Measurements from ENCODE around the gene MMP19. TPM values are rescaled to one million over a fixed set of nuclear protein-coding genes. Genes with fewer than 3 reads are reported as not detected.
A peak's percentile ranks its signal among the peaks of the same experiment; 100 is the strongest.

The MMP19 gene
- total RNA-seq, 1 experiment from 2014 or later = 2.3 TPM

- no peaks in the 10 kb centered on the region for H3K27me3 ChIP-seq (ENCODE audit: insufficient read depth, low read length)
- H3K4me2 ChIP-seq (ENCODE audit: low read length) = peak overlapping the region; percentile 82
- TSS peak; percentile 77 for BruUV-seq (replicated peaks)
- no peaks in the 10 kb centered on the region for H3K9me3 ChIP-seq (ENCODE audit: control insufficient read depth in 1 of 2, insufficient read depth in 1 of 2, low read depth in 1 of 2, low read length in 2 of 2)
- ChIA-PET POLR2A (interaction anchor here (0.9 to 1.9 kb wide), 7 partner anchors 8 to 110 kb away, joined by 4 to 59 read pairs (median 6); partner anchors contain the start of genes CD63 and DNAJC14), CTCF (interaction anchor here (0.9 to 3.1 kb wide), 4 partner anchors 13 to 110 kb away, joined by 4 to 18 read pairs (median 12); partner anchors contain the start of genes DNAJC14 and PYM1), RAD21 (ENCODE audit: low non-redundant PET in 1 of 2, low total read pairs in 2 of 2, uncharacterized antibody in 2 of 2, unreplicated experiment in 2 of 2) (no interaction called here)
- H3K36me3 ChIP-seq (ENCODE audit: control insufficient read depth in 1 of 2, insufficient read depth in 2 of 2, low read length in 2 of 2) = peaks cover 19 to 24% of the 10 kb centered on the region in 2 experiments; a peak in 3 of 4 replicates
- no peaks in the 10 kb centered on the region for H3K9me2 ChIP-seq (ENCODE audit: insufficient read depth)
- TF ChIP-seq SIN3A (IDR thresholded peaks at IDR 0.05; ENCODE audit: low read depth) (no peak; the same call in 1 of the 2 replicates), ZFX (IDR thresholded peaks at IDR 0.05) (no peak), ELF1 (IDR thresholded peaks at IDR 0.05; ENCODE audit: borderline replicate concordance, low read depth) (no peak), FOSL1 (IDR thresholded peaks at IDR 0.05; ENCODE audit: low read depth) (no peak), JUND (IDR thresholded peaks at IDR 0.05) (no peak), POLR2A (IDR thresholded peaks at IDR 0.05; ENCODE audit: borderline replicate concordance, extremely low read depth, insufficient read depth, insufficient read length) (no peak)
- ATAC-seq = no peak
- H3K9ac ChIP-seq (ENCODE audit: low read length) = peak overlapping the region; percentile 89
- H3K4me3 ChIP-seq (replicated peaks in 1 of 2; ENCODE audit: low read depth in 1 of 2, low read length in 2 of 2) = peak overlapping the region; percentile 76 to 91
- intact Hi-C loops (cut with micrococcal nuclease) = loop anchor here (2.0 kb wide), 1 partner anchor 224 kb away; the partner anchor contains the start of gene RPS26
- no peak overlapping the region for H2AFZ ChIP-seq (ENCODE audit: low read depth, low read length, poor library complexity, severe bottlenecking)
- peak overlapping the region; percentile 62 for H3K27ac ChIP-seq (ENCODE audit: low read depth, low read length)
- H3K79me2 ChIP-seq (ENCODE audit: insufficient read depth, low read length) = peaks cover 74% of the 10 kb centered on the region
- H4K20me1 ChIP-seq (ENCODE audit: insufficient read depth) = peaks cover 4% of the 10 kb centered on the region; the same call in 1 of the 2 replicates
- peaks cover 14 to 20% of the 10 kb centered on the region in 2 experiments for H3K4me1 ChIP-seq (ENCODE audit: control insufficient read depth in 1 of 2, insufficient read depth in 2 of 2, low read length in 2 of 2)
- DNase-seq (ENCODE audit: low read depth, low spot score) = no peak
These were observed 25.8 kb downstream of the MMP19 start for GRCh38 chr12:55816881-55817344.

- H3K27ac ChIP-seq (ENCODE audit: low read depth, low read length) = no peak overlapping the region
- H3K79me2 ChIP-seq (ENCODE audit: insufficient read depth, low read length) = peaks cover 88% of the 10 kb centered on the region
- H3K27me3 ChIP-seq (ENCODE audit: insufficient read depth, low read length) = no peaks in the 10 kb centered on the region
- H2AFZ ChIP-seq (ENCODE audit: low read depth, low read length, poor library complexity, severe bottlenecking) = no peak overlapping the region
- CTCF ChIA-PET = no interaction called here
- POLR2A ChIA-PET = no interaction called here
- peaks cover 7 to 22% of the 10 kb centered on the region in 2 experiments; a peak in 2 of 4 replicates for H3K36me3 ChIP-seq (ENCODE audit: control insufficient read depth in 1 of 2, insufficient read depth in 2 of 2, low read length in 2 of 2)
- ATAC-seq (no peak), DNase-seq (ENCODE audit: low read depth, low spot score) (no peak)
- no peaks in the 10 kb centered on the region for H3K9me2 ChIP-seq (ENCODE audit: insufficient read depth)
- H3K9ac ChIP-seq (ENCODE audit: low read length) = no peak overlapping the region
- H3K4me3 ChIP-seq (replicated peaks in 1 of 2; ENCODE audit: low read depth in 1 of 2, low read length in 2 of 2) = no peak overlapping the region
- H3K4me2 ChIP-seq (ENCODE audit: low read length) = peak overlapping the region; percentile 82
- peaks cover 14 to 21% of the 10 kb centered on the region in 2 experiments for H3K4me1 ChIP-seq (ENCODE audit: control insufficient read depth in 1 of 2, insufficient read depth in 2 of 2, low read length in 2 of 2)
- RAD21 ChIA-PET (ENCODE audit: low non-redundant PET in 1 of 2, low total read pairs in 2 of 2, uncharacterized antibody in 2 of 2, unreplicated experiment in 2 of 2) = no interaction called here
- BruUV-seq (replicated peaks) = no TSS peak
- intact Hi-C loops (cut with micrococcal nuclease) = no loop called here
- peaks cover 4% of the 10 kb centered on the region; the same call in 1 of the 2 replicates for H4K20me1 ChIP-seq (ENCODE audit: insufficient read depth)
- no peaks in the 10 kb centered on the region for H3K9me3 ChIP-seq (ENCODE audit: control insufficient read depth in 1 of 2, insufficient read depth in 1 of 2, low read depth in 1 of 2, low read length in 2 of 2)
- TF ChIP-seq EGR1 (IDR thresholded peaks at IDR 0.05; ENCODE audit: low read depth) (no peak), CTCF (IDR thresholded peaks at IDR 0.05 in 2 of 3, conservative IDR thresholded peaks at IDR 0.05 in 1 of 3; ENCODE audit: borderline replicate concordance in 1 of 3, insufficient read depth in 1 of 3, low read depth in 2 of 3, low read length in 2 of 3) (no peak), ZNF274 (IDR thresholded peaks at IDR 0.05; ENCODE audit: low read depth, low read length) (no peak), ELF1 (IDR thresholded peaks at IDR 0.05; ENCODE audit: borderline replicate concordance, low read depth) (no peak), TCF7L2 (IDR thresholded peaks at IDR 0.05; ENCODE audit: borderline replicate concordance, extremely low read depth, insufficient read depth, insufficient read length) (no peak), ZBTB33 (IDR thresholded peaks at IDR 0.05; ENCODE audit: extremely low read depth, insufficient replicate concordance, low read length) (no peak), FOSL1 (IDR thresholded peaks at IDR 0.05; ENCODE audit: low read depth) (no peak), SRF (IDR thresholded peaks at IDR 0.05; ENCODE audit: low read depth) (no peak), YY1 (IDR thresholded peaks at IDR 0.05; ENCODE audit: extremely low read depth, insufficient replicate concordance, low read depth, low read length) (no peak), MAX (IDR thresholded peaks at IDR 0.05) (no peak)
These were observed 27.3 kb downstream of the MMP19 start for GRCh38 chr12:55815473-55815872.
